Gastroesophageal sphincter (tissue), 3 donors: Measurements from ENCODE around the gene PODNL1.

Experiments
- CTCF ChIP-seq, 4 experiments: fragments of 200-600 bp in 2 of 4; fragments of 450-650 bp in 2 of 4; sonication (generic) in 1 of 4; IDR thresholded peaks; one replicate each; pipeline ENCODE4 v1.5.1; 2017 to 2019; ENCODE audit warnings: antibody characterized with exemption in 4 of 4, mild to moderate bottlenecking in 2 of 4, moderate library complexity in 2 of 4
- POLR2A ChIP-seq, 2 donors: fragments of 450-650 bp; IDR thresholded peaks; one replicate each; pipeline ENCODE4 v1.6.1; 2017; ENCODE audit warnings: antibody characterized with exemption in 2 of 2, mild to moderate bottlenecking in 2 of 2, moderate library complexity in 1 of 2

DNA sequence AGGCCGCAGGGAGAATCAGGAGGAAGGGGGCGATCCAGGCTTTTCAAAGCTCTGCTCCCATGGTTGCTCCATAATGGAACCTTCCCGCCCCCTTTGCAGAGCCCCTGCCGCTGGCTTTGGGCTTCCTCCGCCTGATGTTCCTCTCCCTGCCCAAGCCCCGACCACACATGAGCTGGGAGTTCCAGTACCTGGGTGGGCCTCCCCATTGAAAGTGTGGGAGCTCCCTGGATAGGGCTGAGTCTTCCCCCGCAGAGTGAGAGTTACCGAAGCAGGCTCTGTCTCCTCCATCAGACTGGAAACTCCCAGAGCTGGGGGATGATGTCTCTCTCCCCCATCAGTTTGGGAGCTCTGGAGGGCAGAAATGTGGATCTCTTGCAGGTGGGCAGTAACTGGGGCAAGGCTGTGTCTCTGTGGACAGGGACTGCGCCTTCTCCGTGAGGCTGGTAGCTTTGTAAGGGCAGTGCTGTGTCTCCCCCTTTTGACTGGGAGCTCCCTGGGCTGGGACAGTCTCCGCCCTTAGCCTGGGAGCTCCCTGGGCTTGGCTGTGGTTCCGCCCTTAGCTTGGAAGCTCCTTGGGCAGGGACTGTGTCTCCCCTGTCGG, 14.8 kb upstream of the PODNL1 start:
- TF ChIP-seq POLR2A (IDR thresholded peaks at IDR 0.05): no peak
- TF ChIP-seq CTCF (IDR thresholded peaks at IDR 0.05): no peak
